ENCODE data around the gene MFRP.
"Not testable (repeated sequence)": the region's sequence is repeated elsewhere in the genome, so short reads cannot be mapped to it uniquely, and the experiment has no call there.

MFRP gene

GRCh38 chr11:119346605-119347004, at the start of gene MFRP:
TSS of gene MFRP (minus strand) at chr11:119346705. CDS start at chr11:119346513, 192 bp downstream.
- no peak for DNase-seq

GRCh38 chr11:119391275-119391674, 44.8 kb upstream of the MFRP start:
- DNase-seq: no peak

- DNase-seq: no peak
Measured at GRCh38 chr11:119389611-119390254, 43.2 kb upstream of the MFRP start.

GRCh38 chr11:119388103-119388502, 41.6 kb upstream of the MFRP start:
- DNase-seq: no peak

GRCh38 chr11:119384332-119384731, 37.8 kb upstream of the MFRP start:
- no peak for DNase-seq

GRCh38 chr11:119382513-119382912, 36.0 kb upstream of the MFRP start:
- DNase-seq: not testable (repeated sequence)

GRCh38 chr11:119382101-119382500, 35.6 kb upstream of the MFRP start:
- DNase-seq: no peak

GRCh38 chr11:119381181-119381988, 34.9 kb upstream of the MFRP start, which contains the start of gene USP2:
TSS of gene USP2 (minus strand) at chr11:119381690. CDS start at chr11:119373480, 8,210 bp downstream.
- peak; percentile 98 for DNase-seq

- DNase-seq: no peak
Measured at GRCh38 chr11:119380827-119381180, 34.3 kb upstream of the MFRP start.

- DNase-seq: no peak
Measured at GRCh38 chr11:119380160-119380826, 33.8 kb upstream of the MFRP start.

GRCh38 chr11:119378851-119379465, 32.5 kb upstream of the MFRP start:
- no peak for DNase-seq

GRCh38 chr11:119377961-119378667, 31.6 kb upstream of the MFRP start:
- DNase-seq: no peak

GRCh38 chr11:119377112-119377901, 30.8 kb upstream of the MFRP start:
- no peak for DNase-seq

- DNase-seq: no peak
Measured at GRCh38 chr11:119376197-119376847, 29.8 kb upstream of the MFRP start.

- no peak for DNase-seq
Measured at GRCh38 chr11:119375337-119376196, 29.1 kb upstream of the MFRP start.

- no peak for DNase-seq
Measured at GRCh38 chr11:119374632-119375336, 28.3 kb upstream of the MFRP start.

GRCh38 chr11:119373921-119374631, 27.6 kb upstream of the MFRP start:
- peak; percentile 40 for DNase-seq

- DNase-seq: no peak
Measured at GRCh38 chr11:119373059-119373920, 26.8 kb upstream of the MFRP start.

Measured in stimulated activated CD4-positive, alpha-beta T cell treated with anti-CD3 and anti-CD28 coated beads, Interleukin-4, amount 100 ng/mL, for 1 hour (primary cell).